Neural crest cell (in vitro differentiated cells): ENCODE results near the gene LCA5. TPM values are rescaled to one million over a fixed set of nuclear protein-coding genes. Genes with fewer than 3 reads are reported as not detected.

ENCODE experiments used
- DNase-seq: peaks from one replicate; pipeline ENCODE4 v3.0.0; 2021; ENCODE audit warnings: low read depth, mixed read lengths, low spot score
- H3K27ac Mint-ChIP-seq: one replicate; pipeline ENCODE4 v1.8.0; 2021; ENCODE audit warnings: mild to moderate bottlenecking, mixed read lengths; ENCODE audit not compliant: unreplicated experiment
- H3K27me3 Mint-ChIP-seq: 2 replicates; pipeline ENCODE4 v1.8.0; 2021; ENCODE audit warnings: low read depth, mild to moderate bottlenecking, mixed read lengths
- H3K36me3 Mint-ChIP-seq: 2 replicates; pipeline ENCODE4 v1.8.0; 2021; ENCODE audit warnings: low read depth, mild to moderate bottlenecking, mixed read lengths
- H3K4me1 Mint-ChIP-seq: 2 replicates; pipeline ENCODE4 v1.8.0; 2021; ENCODE audit warnings: mixed read lengths
- H3K4me3 Mint-ChIP-seq: one replicate; pipeline ENCODE4 v1.8.0; 2021; ENCODE audit warnings: mild to moderate bottlenecking, mixed read lengths
- H3K9me3 Mint-ChIP-seq: 2 replicates; pipeline ENCODE4 v1.8.0; 2021; ENCODE audit warnings: mixed read lengths
- CTCF ChIP-seq: fragments of 200-600 bp; sonication (generic); conservative IDR thresholded peaks from 2 replicates; pipeline ENCODE4 v1.5.0; 2021; ENCODE audit warnings: antibody characterized with exemption, mild to moderate bottlenecking
- total RNA-seq: library from RNA; stranded (reverse); gene quantifications from 2 replicates; pipeline ENCODE4 v1.2.1, GENCODE V29; 2021

The LCA5 gene
- total RNA-seq, 1 donor from 2014 or later: 4.6 TPM

- Mint-ChIP-seq H3K4me1 (peaks cover 20% of the 10 kb centered on the region), H3K9me3 (no peaks in the 10 kb centered on the region), H3K27me3 (no peaks in the 10 kb centered on the region), H3K36me3 (no peaks in the 10 kb centered on the region), H3K27ac (no peak overlapping the region), H3K4me3 (no peak overlapping the region)
- no peak for DNase-seq
- no peak for TF ChIP-seq CTCF
These were observed 71.8 kb downstream of the LCA5 start for GRCh38 chr6:79465381-79465780.

GRCh38 chr6:79463621-79464050 lies 73.6 kb downstream of the LCA5 start:
- Mint-ChIP-seq H3K36me3 (no peaks in the 10 kb centered on the region), H3K4me1 (peaks cover 20% of the 10 kb centered on the region), H3K9me3 (no peaks in the 10 kb centered on the region), H3K4me3 (no peak overlapping the region), H3K27ac (no peak overlapping the region), H3K27me3 (no peaks in the 10 kb centered on the region)
- no peak for DNase-seq
- no peak for TF ChIP-seq CTCF

GRCh38 chr6:79461205-79461604 lies 76.0 kb downstream of the LCA5 start:
- H3K36me3 Mint-ChIP-seq: no peaks in the 10 kb centered on the region
- no peak for DNase-seq
- H3K27ac Mint-ChIP-seq: no peak overlapping the region
- no peaks in the 10 kb centered on the region for H3K27me3 Mint-ChIP-seq
- TF ChIP-seq CTCF: no peak
- peaks cover 20% of the 10 kb centered on the region for H3K4me1 Mint-ChIP-seq
- no peak overlapping the region for H3K4me3 Mint-ChIP-seq
- no peaks in the 10 kb centered on the region for H3K9me3 Mint-ChIP-seq

- Mint-ChIP-seq H3K36me3 (no peaks in the 10 kb centered on the region), H3K27ac (no peak overlapping the region), H3K9me3 (no peaks in the 10 kb centered on the region), H3K4me1 (peaks cover 6% of the 10 kb centered on the region), H3K27me3 (no peaks in the 10 kb centered on the region), H3K4me3 (no peak overlapping the region)
- no peak for TF ChIP-seq CTCF
- DNase-seq: no peak
These were observed 81.8 kb downstream of the LCA5 start for GRCh38 chr6:79455446-79455845.

- no peaks in the 10 kb centered on the region for H3K36me3 Mint-ChIP-seq
- no peak overlapping the region for H3K4me3 Mint-ChIP-seq
- H3K27ac Mint-ChIP-seq: no peak overlapping the region
- H3K27me3 Mint-ChIP-seq: no peaks in the 10 kb centered on the region
- no peak for TF ChIP-seq CTCF
- DNase-seq: no peak
- peaks cover 5% of the 10 kb centered on the region for H3K4me1 Mint-ChIP-seq
- H3K9me3 Mint-ChIP-seq: no peaks in the 10 kb centered on the region
These were observed 83.6 kb downstream of the LCA5 start for GRCh38 chr6:79453558-79454042.

GRCh38 chr6:79450984-79451383 lies 86.2 kb downstream of the LCA5 start:
- no peak for TF ChIP-seq CTCF
- Mint-ChIP-seq H3K4me3 (no peak overlapping the region), H3K4me1 (peaks cover 5% of the 10 kb centered on the region), H3K27ac (no peak overlapping the region), H3K9me3 (no peaks in the 10 kb centered on the region), H3K27me3 (no peaks in the 10 kb centered on the region), H3K36me3 (no peaks in the 10 kb centered on the region)
- DNase-seq: no peak
